ENCODE measurements around the gene FGF14. TPM values are rescaled to one million over a fixed set of nuclear protein-coding genes. Genes with fewer than 3 reads are reported as not detected.

The FGF14 gene
- polyA plus RNA-seq, 1 donor (not counting 4 experiments of a cell fraction or from before 2014, with no cell fraction given): 0.09 TPM

DNA sequence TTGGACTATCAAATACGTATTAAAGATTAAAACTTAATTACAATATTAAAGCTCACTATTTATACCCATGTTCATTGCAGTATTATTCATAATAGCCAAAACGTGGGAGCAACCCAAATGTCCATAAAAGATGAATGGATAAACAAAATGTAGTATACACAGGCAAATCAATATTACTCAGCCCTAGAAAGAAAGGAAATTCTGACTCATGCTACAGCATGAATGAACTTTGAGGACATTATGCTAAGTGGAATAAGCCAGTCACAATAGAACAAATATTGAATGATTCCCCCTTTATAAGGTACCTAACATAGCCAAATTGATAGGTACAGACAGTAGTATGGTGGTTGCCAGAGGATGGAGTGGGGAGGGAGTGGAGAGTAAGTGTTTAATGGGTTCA, 457.3 kb downstream of the FGF14 start:
- H3K27me3 ChIP-seq (ENCODE audit: control insufficient read depth, extremely low read depth, insufficient read depth, low read length): no peaks in the 10 kb centered on the region
- no peak overlapping the region for H2AFZ ChIP-seq (ENCODE audit: control insufficient read depth, low read length)
- no peaks in the 10 kb centered on the region for H3K9me3 ChIP-seq (ENCODE audit: control insufficient read depth, low read depth, low read length)
- FAIRE-seq (no peak), DNase-seq (ENCODE audit: low read depth, low spot score) (no peak)
- no peaks in the 10 kb centered on the region for H3K4me1 ChIP-seq (ENCODE audit: control insufficient read depth, extremely low read depth, insufficient read depth, low read length)
- no peaks in the 10 kb centered on the region for H3K36me3 ChIP-seq (ENCODE audit: control insufficient read depth in 2 of 2, extremely low read depth in 1 of 2, insufficient read depth in 2 of 2, low read length in 2 of 2)
- H3K4me3 ChIP-seq (ENCODE audit: control insufficient read depth in 2 of 3, extremely low read depth in 1 of 3, insufficient read depth in 2 of 3, low read depth in 1 of 3, low read length in 3 of 3): no peak overlapping the region
- dilution Hi-C loops (cut with MboI; ENCODE audit: extremely low pct_ligation_motif_present, low sequenced_read_pairs): no loop called here
- H3K4me2 ChIP-seq (ENCODE audit: control insufficient read depth, extremely low read depth, insufficient read depth, low read depth, low read length): no peak overlapping the region
- H3K9ac ChIP-seq (ENCODE audit: control insufficient read depth, extremely low read depth, insufficient read depth, low read length): no peak overlapping the region
- TF ChIP-seq EZH2 (IDR thresholded peaks at IDR 0.05; ENCODE audit: low read length): no peak
- TF ChIP-seq, protein P1, sequence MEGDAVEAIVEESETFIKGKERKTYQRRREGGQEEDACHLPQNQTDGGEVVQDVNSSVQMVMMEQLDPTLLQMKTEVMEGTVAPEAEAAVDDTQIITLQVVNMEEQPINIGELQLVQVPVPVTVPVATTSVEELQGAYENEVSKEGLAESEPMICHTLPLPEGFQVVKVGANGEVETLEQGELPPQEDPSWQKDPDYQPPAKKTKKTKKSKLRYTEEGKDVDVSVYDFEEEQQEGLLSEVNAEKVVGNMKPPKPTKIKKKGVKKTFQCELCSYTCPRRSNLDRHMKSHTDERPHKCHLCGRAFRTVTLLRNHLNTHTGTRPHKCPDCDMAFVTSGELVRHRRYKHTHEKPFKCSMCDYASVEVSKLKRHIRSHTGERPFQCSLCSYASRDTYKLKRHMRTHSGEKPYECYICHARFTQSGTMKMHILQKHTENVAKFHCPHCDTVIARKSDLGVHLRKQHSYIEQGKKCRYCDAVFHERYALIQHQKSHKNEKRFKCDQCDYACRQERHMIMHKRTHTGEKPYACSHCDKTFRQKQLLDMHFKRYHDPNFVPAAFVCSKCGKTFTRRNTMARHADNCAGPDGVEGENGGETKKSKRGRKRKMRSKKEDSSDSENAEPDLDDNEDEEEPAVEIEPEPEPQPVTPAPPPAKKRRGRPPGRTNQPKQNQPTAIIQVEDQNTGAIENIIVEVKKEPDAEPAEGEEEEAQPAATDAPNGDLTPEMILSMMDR (optimal IDR thresholded peaks at IDR 0.05 in 1 of 3, IDR thresholded peaks at IDR 0.05 in 1 of 3, conservative IDR thresholded peaks at IDR 0.05 in 1 of 3; ENCODE audit: extremely low read depth in 1 of 3, insufficient read depth in 2 of 3, low read length in 3 of 3): no peak
- no peaks in the 10 kb centered on the region for H3K9me1 ChIP-seq (ENCODE audit: control insufficient read depth, extremely low read depth, insufficient read depth, low read length)
- no peak overlapping the region for H3K27ac ChIP-seq (ENCODE audit: control insufficient read depth, insufficient read depth, low read length)
- no peaks in the 10 kb centered on the region for H4K20me1 ChIP-seq (ENCODE audit: control insufficient read depth, extremely low read depth, insufficient read depth, low read length)
- no peaks in the 10 kb centered on the region for H3K79me2 ChIP-seq (ENCODE audit: control insufficient read depth, insufficient read depth, low read length)

DNA sequence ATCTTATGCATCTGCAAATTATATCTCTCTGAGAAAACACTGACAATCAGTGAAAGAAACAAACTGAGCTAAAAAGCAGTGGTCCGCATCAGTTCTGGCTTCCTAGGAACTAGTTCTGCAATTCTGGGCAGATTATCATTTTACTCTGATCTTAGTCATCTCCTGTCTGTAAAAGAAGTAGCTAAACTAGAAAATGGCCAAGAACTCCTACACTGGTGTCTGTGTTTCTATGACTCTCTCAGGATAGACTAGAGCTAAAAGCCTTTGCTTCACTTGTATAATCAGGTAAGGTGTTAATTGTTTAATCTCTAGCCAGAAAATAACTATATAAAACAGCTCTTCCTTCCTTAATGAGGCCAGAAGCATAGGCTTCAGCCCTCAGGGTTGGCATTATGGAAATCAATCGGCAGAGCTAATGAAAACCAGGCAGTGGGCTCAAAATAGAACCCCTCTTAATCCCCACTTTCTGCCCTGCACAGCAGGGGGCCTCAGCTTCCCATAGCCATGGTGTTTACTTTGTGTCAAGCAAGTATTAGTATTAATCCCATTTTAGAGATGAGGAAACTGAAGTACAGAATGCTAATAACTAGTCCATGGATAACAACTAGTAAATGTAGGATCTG, 459.2 kb downstream of the FGF14 start:
- no peak for TF ChIP-seq EZH2 (IDR thresholded peaks at IDR 0.05; ENCODE audit: low read length)
- TF ChIP-seq, protein P1 (optimal IDR thresholded peaks at IDR 0.05 in 1 of 3, IDR thresholded peaks at IDR 0.05 in 1 of 3, conservative IDR thresholded peaks at IDR 0.05 in 1 of 3; ENCODE audit: extremely low read depth in 1 of 3, insufficient read depth in 2 of 3, low read length in 3 of 3): peak in 1 of 3 experiments; percentile 22
- Histone ChIP-seq H3K9me1 (ENCODE audit: control insufficient read depth, extremely low read depth, insufficient read depth, low read length) (no peaks in the 10 kb centered on the region), H3K27me3 (ENCODE audit: control insufficient read depth, extremely low read depth, insufficient read depth, low read length) (no peaks in the 10 kb centered on the region), H3K27ac (ENCODE audit: control insufficient read depth, insufficient read depth, low read length) (no peak overlapping the region), H3K36me3 (ENCODE audit: control insufficient read depth in 2 of 2, extremely low read depth in 1 of 2, insufficient read depth in 2 of 2, low read length in 2 of 2) (no peaks in the 10 kb centered on the region), H3K4me3 (ENCODE audit: control insufficient read depth in 2 of 3, extremely low read depth in 1 of 3, insufficient read depth in 2 of 3, low read depth in 1 of 3, low read length in 3 of 3) (no peak overlapping the region), H3K4me2 (ENCODE audit: control insufficient read depth, extremely low read depth, insufficient read depth, low read depth, low read length) (no peak overlapping the region), H4K20me1 (ENCODE audit: control insufficient read depth, extremely low read depth, insufficient read depth, low read length) (no peaks in the 10 kb centered on the region), H2AFZ (ENCODE audit: control insufficient read depth, low read length) (no peak overlapping the region), H3K79me2 (ENCODE audit: control insufficient read depth, insufficient read depth, low read length) (no peaks in the 10 kb centered on the region), H3K9me3 (ENCODE audit: control insufficient read depth, low read depth, low read length) (no peaks in the 10 kb centered on the region), H3K4me1 (ENCODE audit: control insufficient read depth, extremely low read depth, insufficient read depth, low read length) (no peaks in the 10 kb centered on the region), H3K9ac (ENCODE audit: control insufficient read depth, extremely low read depth, insufficient read depth, low read length) (no peak overlapping the region)
- no peak for FAIRE-seq
- dilution Hi-C loops (cut with MboI; ENCODE audit: extremely low pct_ligation_motif_present, low sequenced_read_pairs): no loop called here
- no peak for DNase-seq (ENCODE audit: low read depth, low spot score)

Measured in keratinocyte (primary cell).